GM18517 (cell line): ENCODE measurements around the gene HYCC2.
A peak's percentile ranks its signal among the peaks of the same experiment; 100 is the strongest.
"Not testable (repeated sequence)": the region's sequence is repeated elsewhere in the genome, so short reads cannot be mapped to it uniquely, and the experiment has no call there.

Experiments
- ATAC-seq: cut with Tn5 transposase; IDR thresholded peaks from one replicate; pipeline ENCODE4 v1.9.1; 2021; ENCODE audit warnings: mild to moderate bottlenecking, moderate library complexity; ENCODE audit not compliant: unreplicated experiment

HYCC2 gene

GRCh38 chr2:201073071-201073470 is 1.6 kb upstream of the HYCC2 start:
- ATAC-seq: no peak

GRCh38 chr2:201072201-201072530 is 695 bp upstream of the HYCC2 start:
- no peak for ATAC-seq

GRCh38 chr2:201070948-201071478 is 458 bp downstream of the HYCC2 start:
- ATAC-seq: peak; percentile 0

GRCh38 chr2:201064797-201065329 is 6.6 kb downstream of the HYCC2 start:
- ATAC-seq: no peak

- ATAC-seq: not testable (repeated sequence)
Observed at GRCh38 chr2:201063516-201063915, 8.0 kb downstream of the HYCC2 start.

GRCh38 chr2:201059961-201060755 is 11.3 kb downstream of the HYCC2 start:
- no peak for ATAC-seq

- no peak for ATAC-seq
Observed at GRCh38 chr2:201058914-201059313, 12.6 kb downstream of the HYCC2 start.

GRCh38 chr2:201057715-201058248 is 13.7 kb downstream of the HYCC2 start:
- ATAC-seq: no peak

- no peak for ATAC-seq
Observed at GRCh38 chr2:201057087-201057521, 14.4 kb downstream of the HYCC2 start.

- ATAC-seq: no peak
Observed at GRCh38 chr2:201049455-201049854, 22.0 kb downstream of the HYCC2 start.

GRCh38 chr2:201046881-201047280 is 24.6 kb downstream of the HYCC2 start:
- ATAC-seq: no peak

- not testable (repeated sequence) for ATAC-seq
Observed at GRCh38 chr2:201043050-201043449, 28.4 kb downstream of the HYCC2 start.

- not testable (repeated sequence) for ATAC-seq
Observed at GRCh38 chr2:201042451-201042850, 29.0 kb downstream of the HYCC2 start.

- ATAC-seq: no peak
Observed at GRCh38 chr2:201040867-201041628, 30.4 kb downstream of the HYCC2 start.

- ATAC-seq: no peak
Observed at GRCh38 chr2:201038855-201039254, 32.6 kb downstream of the HYCC2 start.

- not testable (repeated sequence) for ATAC-seq
Observed at GRCh38 chr2:201038361-201038760, 33.1 kb downstream of the HYCC2 start.

GRCh38 chr2:201034355-201034754 is 37.1 kb downstream of the HYCC2 start:
- not testable (repeated sequence) for ATAC-seq

- no peak for ATAC-seq
Observed at GRCh38 chr2:201024518-201024917, 47.0 kb downstream of the HYCC2 start.

- ATAC-seq: no peak
Observed at GRCh38 chr2:201021914-201022313, 49.6 kb downstream of the HYCC2 start.
